Measurements from ENCODE around the gene NEDD4L. TPM values are rescaled to one million over a fixed set of nuclear protein-coding genes. Genes with fewer than 3 reads are reported as not detected.

NEDD4L gene
- total RNA-seq, 1 donor from 2014 or later: 135 TPM

DNA sequence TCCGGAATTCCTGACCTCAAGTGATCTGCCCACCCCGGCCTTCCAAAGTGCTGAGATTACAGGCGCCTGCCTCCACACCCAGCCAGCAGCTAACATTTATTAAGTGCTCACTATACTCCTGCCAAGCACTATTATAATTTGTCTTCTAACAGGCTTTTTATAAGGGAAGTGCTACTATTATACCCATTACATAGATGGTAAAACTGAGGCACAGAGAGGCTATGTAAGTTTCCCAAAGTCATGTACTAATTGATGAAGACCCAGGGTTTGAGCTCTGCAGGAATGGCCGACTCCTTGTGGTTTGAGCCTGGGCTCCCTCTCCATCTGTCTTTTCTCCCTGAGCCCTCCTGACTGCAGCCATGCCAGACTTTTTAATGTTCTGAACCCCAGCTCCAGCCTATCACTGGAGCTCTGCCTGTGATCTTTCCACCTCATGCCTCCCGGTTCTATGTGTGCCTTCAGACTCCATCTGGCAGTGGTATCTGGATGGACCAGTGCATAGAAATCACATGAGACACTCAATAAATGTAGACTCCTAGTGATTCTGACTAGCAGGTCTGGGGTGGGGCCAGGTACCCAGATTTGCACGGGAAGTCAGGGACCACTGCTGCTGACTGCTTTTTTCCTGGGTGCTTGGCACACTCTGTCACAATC, 197.1 kb downstream of the NEDD4L start:
- peaks cover 2% of the 10 kb centered on the region for H3K36me3 Mint-ChIP-seq
- H3K4me3 Mint-ChIP-seq: no peak overlapping the region
- no peak overlapping the region for H3K27ac Mint-ChIP-seq
- no peaks in the 10 kb centered on the region for H3K9me3 Mint-ChIP-seq
- TF ChIP-seq, protein P1, sequence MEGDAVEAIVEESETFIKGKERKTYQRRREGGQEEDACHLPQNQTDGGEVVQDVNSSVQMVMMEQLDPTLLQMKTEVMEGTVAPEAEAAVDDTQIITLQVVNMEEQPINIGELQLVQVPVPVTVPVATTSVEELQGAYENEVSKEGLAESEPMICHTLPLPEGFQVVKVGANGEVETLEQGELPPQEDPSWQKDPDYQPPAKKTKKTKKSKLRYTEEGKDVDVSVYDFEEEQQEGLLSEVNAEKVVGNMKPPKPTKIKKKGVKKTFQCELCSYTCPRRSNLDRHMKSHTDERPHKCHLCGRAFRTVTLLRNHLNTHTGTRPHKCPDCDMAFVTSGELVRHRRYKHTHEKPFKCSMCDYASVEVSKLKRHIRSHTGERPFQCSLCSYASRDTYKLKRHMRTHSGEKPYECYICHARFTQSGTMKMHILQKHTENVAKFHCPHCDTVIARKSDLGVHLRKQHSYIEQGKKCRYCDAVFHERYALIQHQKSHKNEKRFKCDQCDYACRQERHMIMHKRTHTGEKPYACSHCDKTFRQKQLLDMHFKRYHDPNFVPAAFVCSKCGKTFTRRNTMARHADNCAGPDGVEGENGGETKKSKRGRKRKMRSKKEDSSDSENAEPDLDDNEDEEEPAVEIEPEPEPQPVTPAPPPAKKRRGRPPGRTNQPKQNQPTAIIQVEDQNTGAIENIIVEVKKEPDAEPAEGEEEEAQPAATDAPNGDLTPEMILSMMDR (IDR thresholded peaks at IDR 0.05; ENCODE audit: unreplicated experiment): no peak
- DNase-seq (ENCODE audit: low spot score in 2 of 2, unreplicated experiment in 2 of 2): no peak
- no peaks in the 10 kb centered on the region for H3K27me3 Mint-ChIP-seq (ENCODE audit: low read depth)
- H3K4me1 Mint-ChIP-seq: peaks cover 16% of the 10 kb centered on the region

DNA sequence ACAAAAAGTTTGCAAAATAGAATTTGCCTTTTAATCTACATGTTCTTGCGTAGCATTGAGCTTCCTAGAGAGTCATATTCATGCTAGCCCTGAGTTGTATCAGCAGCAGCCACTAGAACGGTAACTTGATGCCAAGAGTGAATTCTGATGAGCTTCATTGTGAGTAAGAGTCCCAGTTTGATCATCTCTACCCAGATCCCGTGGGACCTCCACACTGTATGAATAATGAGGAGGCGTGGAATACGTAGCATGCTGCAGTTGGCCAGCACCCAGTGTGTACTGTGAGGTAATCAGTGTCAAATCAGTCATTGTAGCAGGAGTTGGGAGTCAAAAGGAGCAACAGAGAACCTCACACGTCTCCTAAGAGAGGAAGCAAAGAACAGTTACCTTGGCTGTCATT, 197.9 kb downstream of the NEDD4L start:
- no peaks in the 10 kb centered on the region for H3K9me3 Mint-ChIP-seq
- peaks cover 16% of the 10 kb centered on the region for H3K4me1 Mint-ChIP-seq
- no peak overlapping the region for H3K27ac Mint-ChIP-seq
- H3K27me3 Mint-ChIP-seq (ENCODE audit: low read depth): no peaks in the 10 kb centered on the region
- no peak for DNase-seq (ENCODE audit: low spot score in 2 of 2, unreplicated experiment in 2 of 2)
- TF ChIP-seq, protein P1 (IDR thresholded peaks at IDR 0.05; ENCODE audit: unreplicated experiment): no peak
- no peak overlapping the region for H3K4me3 Mint-ChIP-seq
- peaks cover 2% of the 10 kb centered on the region for H3K36me3 Mint-ChIP-seq

DNA sequence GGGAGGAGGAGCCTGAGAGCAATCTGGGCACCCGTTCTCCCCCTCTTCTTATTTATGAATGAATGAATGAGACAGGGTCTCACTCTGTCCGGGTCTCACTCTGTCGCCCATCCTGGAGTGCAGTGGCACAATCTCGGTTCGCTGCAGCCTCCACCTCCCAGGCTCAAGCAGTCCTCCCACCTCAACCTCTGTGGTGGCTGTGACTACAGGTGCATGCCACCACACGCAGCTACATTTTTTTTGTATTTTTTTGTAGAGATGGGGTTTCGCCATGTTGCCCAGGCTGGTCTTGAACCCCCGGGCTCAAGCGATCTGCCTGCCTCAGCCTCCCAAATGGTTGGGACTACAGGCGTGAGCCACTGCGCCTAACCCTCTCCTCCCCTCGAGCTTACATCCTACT, 198.4 kb downstream of the NEDD4L start:
- Mint-ChIP-seq H3K4me3 (no peak overlapping the region), H3K9me3 (no peaks in the 10 kb centered on the region), H3K36me3 (peaks cover 2% of the 10 kb centered on the region), H3K27ac (no peak overlapping the region), H3K4me1 (peaks cover 21% of the 10 kb centered on the region), H3K27me3 (ENCODE audit: low read depth) (no peaks in the 10 kb centered on the region)
- no peak for DNase-seq (ENCODE audit: low spot score in 2 of 2, unreplicated experiment in 2 of 2)
- TF ChIP-seq, protein P1 (IDR thresholded peaks at IDR 0.05; ENCODE audit: unreplicated experiment): no peak

DNA sequence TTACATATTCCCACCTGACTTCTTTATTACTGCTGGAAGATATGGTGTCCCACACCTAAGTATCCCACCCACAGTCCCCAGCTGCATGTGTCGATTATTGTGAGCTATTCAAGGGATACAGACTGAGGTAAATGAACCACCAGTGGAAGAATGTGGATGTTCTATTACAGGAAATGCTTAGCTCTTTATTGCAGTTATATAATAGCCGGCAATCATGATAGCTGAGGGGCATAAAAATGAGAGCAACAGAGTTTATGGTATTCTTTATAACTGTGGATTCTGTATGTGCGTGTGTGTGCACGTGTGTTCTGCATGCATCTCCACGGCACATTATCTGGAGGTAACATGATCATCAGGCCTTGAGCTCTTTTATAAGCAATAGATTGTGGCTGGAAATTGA, 198.9 kb downstream of the NEDD4L start:
- Mint-ChIP-seq H3K4me1 (peaks cover 26% of the 10 kb centered on the region), H3K9me3 (no peaks in the 10 kb centered on the region), H3K4me3 (no peak overlapping the region), H3K36me3 (peaks cover 2% of the 10 kb centered on the region), H3K27me3 (ENCODE audit: low read depth) (no peaks in the 10 kb centered on the region), H3K27ac (no peak overlapping the region)
- TF ChIP-seq, protein P1 (IDR thresholded peaks at IDR 0.05; ENCODE audit: unreplicated experiment): no peak
- DNase-seq (ENCODE audit: low spot score in 2 of 2, unreplicated experiment in 2 of 2): no peak

DNA sequence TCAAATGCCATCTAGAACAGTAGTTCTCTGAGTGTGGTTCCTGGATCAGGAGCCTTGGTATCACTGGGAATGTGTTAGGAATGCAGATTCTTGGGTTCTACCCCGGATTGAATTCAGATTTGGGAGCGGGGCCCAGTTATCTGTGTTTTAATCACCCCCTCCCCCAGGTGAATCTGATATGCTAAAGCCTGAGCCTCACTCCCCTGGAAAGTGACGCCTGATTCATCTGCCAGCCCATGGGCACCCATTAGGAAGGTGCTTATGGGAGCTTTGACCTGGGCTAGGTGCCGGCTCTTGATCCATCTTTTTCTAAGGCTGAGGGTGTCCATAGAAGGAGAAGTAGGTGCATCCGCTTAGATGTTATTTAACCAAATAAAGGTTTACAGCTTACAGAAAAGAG, 199.4 kb downstream of the NEDD4L start:
- Mint-ChIP-seq H3K4me3 (no peak overlapping the region), H3K27ac (no peak overlapping the region), H3K9me3 (no peaks in the 10 kb centered on the region), H3K27me3 (ENCODE audit: low read depth) (no peaks in the 10 kb centered on the region), H3K4me1 (peaks cover 28% of the 10 kb centered on the region), H3K36me3 (peaks cover 2% of the 10 kb centered on the region)
- TF ChIP-seq, protein P1 (IDR thresholded peaks at IDR 0.05; ENCODE audit: unreplicated experiment): no peak
- DNase-seq (ENCODE audit: low spot score in 2 of 2, unreplicated experiment in 2 of 2): no peak
